ENCODE data around the gene CSTPP1.

Gene CSTPP1

GRCh38 chr11:46999217-46999616 lies 62.7 kb downstream of the CSTPP1 start:
- Histone ChIP-seq H2AFZ (ENCODE audit: low read depth) (no peak overlapping the region), H3K27ac (no peak overlapping the region), H3K79me2 (ENCODE audit: insufficient read depth, low read depth) (no peaks in the 10 kb centered on the region), H3K4me3 (IDR thresholded peaks at IDR 0.05; ENCODE audit: insufficient read depth, low read depth, low read length) (no peak overlapping the region), H3K36me3 (ENCODE audit: insufficient read depth) (no peaks in the 10 kb centered on the region), H3K4me2 (no peak overlapping the region), H3K4me1 (ENCODE audit: low read depth, poor library complexity, severe bottlenecking) (peaks cover under 1% of the 10 kb centered on the region), H3K9ac (no peak overlapping the region), H3K27me3 (ENCODE audit: insufficient read depth, low read depth) (no peaks in the 10 kb centered on the region), H4K20me1 (ENCODE audit: insufficient read depth) (no peaks in the 10 kb centered on the region)
- TF ChIP-seq CTCF (conservative IDR thresholded peaks at IDR 0.05; ENCODE audit: low read depth, low read length) = no peak

GRCh38 chr11:47000033-47000432 lies 63.5 kb downstream of the CSTPP1 start:
- H3K27me3 ChIP-seq (ENCODE audit: insufficient read depth, low read depth) = no peaks in the 10 kb centered on the region
- H3K36me3 ChIP-seq (ENCODE audit: insufficient read depth) = no peaks in the 10 kb centered on the region
- no peak overlapping the region for H3K9ac ChIP-seq
- H3K79me2 ChIP-seq (ENCODE audit: insufficient read depth, low read depth) = no peaks in the 10 kb centered on the region
- H3K27ac ChIP-seq = no peak overlapping the region
- no peak overlapping the region for H2AFZ ChIP-seq (ENCODE audit: low read depth)
- H4K20me1 ChIP-seq (ENCODE audit: insufficient read depth) = no peaks in the 10 kb centered on the region
- no peak overlapping the region for H3K4me2 ChIP-seq
- no peak overlapping the region for H3K4me3 ChIP-seq (IDR thresholded peaks at IDR 0.05; ENCODE audit: insufficient read depth, low read depth, low read length)
- TF ChIP-seq CTCF (conservative IDR thresholded peaks at IDR 0.05; ENCODE audit: low read depth, low read length) = no peak
- peaks cover 9% of the 10 kb centered on the region for H3K4me1 ChIP-seq (ENCODE audit: low read depth, poor library complexity, severe bottlenecking)

- Histone ChIP-seq H2AFZ (ENCODE audit: low read depth) (no peak overlapping the region), H3K79me2 (ENCODE audit: insufficient read depth, low read depth) (no peaks in the 10 kb centered on the region), H3K4me3 (IDR thresholded peaks at IDR 0.05; ENCODE audit: insufficient read depth, low read depth, low read length) (no peak overlapping the region), H3K36me3 (ENCODE audit: insufficient read depth) (no peaks in the 10 kb centered on the region), H3K4me2 (no peak overlapping the region), H3K4me1 (ENCODE audit: low read depth, poor library complexity, severe bottlenecking) (peaks cover 16% of the 10 kb centered on the region), H3K9ac (no peak overlapping the region), H3K27me3 (ENCODE audit: insufficient read depth, low read depth) (no peaks in the 10 kb centered on the region), H4K20me1 (ENCODE audit: insufficient read depth) (no peaks in the 10 kb centered on the region), H3K27ac (no peak overlapping the region)
- no peak for TF ChIP-seq CTCF (conservative IDR thresholded peaks at IDR 0.05; ENCODE audit: low read depth, low read length)
Measured at GRCh38 chr11:47001781-47002181, 65.2 kb downstream of the CSTPP1 start.

GRCh38 chr11:47002390-47002789 lies 65.8 kb downstream of the CSTPP1 start:
- Histone ChIP-seq H3K27ac (no peak overlapping the region), H3K27me3 (ENCODE audit: insufficient read depth, low read depth) (no peaks in the 10 kb centered on the region), H4K20me1 (ENCODE audit: insufficient read depth) (no peaks in the 10 kb centered on the region), H3K9ac (no peak overlapping the region), H3K4me3 (IDR thresholded peaks at IDR 0.05; ENCODE audit: insufficient read depth, low read depth, low read length) (no peak overlapping the region), H3K4me2 (no peak overlapping the region), H3K36me3 (ENCODE audit: insufficient read depth) (no peaks in the 10 kb centered on the region), H3K4me1 (ENCODE audit: low read depth, poor library complexity, severe bottlenecking) (peaks cover 16% of the 10 kb centered on the region), H2AFZ (ENCODE audit: low read depth) (no peak overlapping the region), H3K79me2 (ENCODE audit: insufficient read depth, low read depth) (no peaks in the 10 kb centered on the region)
- TF ChIP-seq CTCF (conservative IDR thresholded peaks at IDR 0.05; ENCODE audit: low read depth, low read length) = no peak

All from KMS-11 (cell line).